Mucosa of rectum (tissue), 2 donors: ENCODE data around the gene CLASRP.

ENCODE experiments used
- H3K27ac ChIP-seq, 2 donors: one replicate each; pipeline ENCODE4 v1.7.0; 2013; ENCODE audit warnings: inconsistent platforms in 2 of 2, low read depth in 2 of 2, low read length in 2 of 2
- H3K27me3 ChIP-seq, 2 donors: one replicate each; pipeline ENCODE4 v1.7.0; 2013; ENCODE audit warnings: low read length in 2 of 2; ENCODE audit not compliant: control insufficient read depth in 2 of 2, insufficient read depth in 2 of 2
- H3K36me3 ChIP-seq, 2 donors: one replicate each; pipeline ENCODE4 v1.7.0; 2013; ENCODE audit warnings: low read length in 2 of 2; ENCODE audit not compliant: control insufficient read depth in 2 of 2, insufficient read depth in 2 of 2
- H3K4me1 ChIP-seq, 2 donors: one replicate each; pipeline ENCODE4 v1.7.0; 2013; ENCODE audit warnings: low read length in 2 of 2, mild to moderate bottlenecking in 1 of 2; ENCODE audit not compliant: control insufficient read depth in 2 of 2, insufficient read depth in 2 of 2
- H3K4me3 ChIP-seq, 2 donors: one replicate each; pipeline ENCODE4 v1.7.0; 2013; ENCODE audit warnings: low read length in 2 of 2
- H3K9ac ChIP-seq, 2 donors: one replicate each; pipeline ENCODE4 v1.7.0; 2013; ENCODE audit warnings: low read length in 2 of 2, low read depth in 1 of 2, mild to moderate bottlenecking in 1 of 2
- H3K9me3 ChIP-seq, 2 donors: one replicate each; pipeline ENCODE4 v1.7.0; 2013; ENCODE audit warnings: low read length in 2 of 2; ENCODE audit not compliant: control insufficient read depth in 2 of 2
- donor health status: healthy.
- donor health status: Normal muscosa, but diverticular disease.

Gene CLASRP

DNA sequence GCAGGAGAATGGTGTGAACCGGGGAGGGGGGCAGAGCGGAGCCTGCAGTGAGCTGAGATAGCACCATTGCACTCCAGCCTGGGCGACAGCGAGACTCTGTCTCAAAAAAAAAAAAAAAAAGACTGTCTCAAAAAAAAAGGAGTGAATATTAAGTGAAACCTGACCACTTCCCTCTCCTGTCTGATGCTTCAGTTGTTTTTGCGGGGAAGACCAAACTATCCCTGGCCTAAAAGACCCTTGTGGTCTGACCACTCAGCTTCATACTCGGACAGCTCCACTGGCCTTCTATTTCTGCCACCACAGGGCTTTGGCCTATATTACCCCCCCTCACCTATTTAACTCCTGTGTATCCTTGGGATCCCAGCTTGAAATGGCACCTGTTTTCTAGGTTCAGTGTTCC, 2.3 kb downstream of the CLASRP start:
- H3K4me3 ChIP-seq, result no peak overlapping the region
- H3K4me1 ChIP-seq, result peaks cover 17 to 22% of the 10 kb centered on the region in 2 donors
- no peak overlapping the region for H3K9ac ChIP-seq
- no peaks in the 10 kb centered on the region for H3K9me3 ChIP-seq
- no peak overlapping the region for H3K27ac ChIP-seq
- peaks cover 29 to 54% of the 10 kb centered on the region in 2 donors for H3K36me3 ChIP-seq
- H3K27me3 ChIP-seq, result no peaks in the 10 kb centered on the region

GRCh38 chr19:45045671-45046353, 7.0 kb downstream of the CLASRP start:
- Histone ChIP-seq H3K27ac (peak overlapping the region; percentile 24 to 56), H3K36me3 (peaks cover 20 to 54% of the 10 kb centered on the region in 2 donors), H3K27me3 (no peaks in the 10 kb centered on the region), H3K4me1 (peaks cover 10 to 16% of the 10 kb centered on the region in 2 donors), H3K9ac (peak overlapping the region in 1 of 2 donors; percentile 1), H3K4me3 (no peak overlapping the region), H3K9me3 (no peaks in the 10 kb centered on the region)

DNA sequence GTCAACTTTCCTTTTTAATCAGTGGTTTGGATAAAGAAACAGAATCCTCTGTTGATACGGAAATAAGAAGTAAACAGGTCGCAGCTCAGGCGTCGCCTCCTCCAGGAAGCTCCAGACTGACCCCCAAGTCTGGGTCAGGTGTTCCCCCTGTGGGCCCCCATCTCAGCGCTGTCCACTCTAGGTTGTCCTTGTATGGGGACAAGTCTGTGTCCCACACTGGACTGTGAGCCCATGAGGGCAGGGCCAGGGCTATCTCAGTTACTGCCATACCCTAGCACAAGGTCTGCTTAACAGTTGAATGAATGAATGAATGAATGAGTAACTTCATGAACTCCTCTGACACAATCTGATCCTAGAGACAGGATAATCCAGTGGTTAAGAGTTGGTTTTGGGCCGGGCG, 7.5 kb downstream of the CLASRP start:
- Histone ChIP-seq H3K4me3 (no peak overlapping the region), H3K27ac (peak overlapping the region; percentile 24 to 56), H3K9me3 (no peaks in the 10 kb centered on the region), H3K4me1 (peaks cover 15 to 16% of the 10 kb centered on the region in 2 donors), H3K9ac (peak overlapping the region in 1 of 2 donors; percentile 1), H3K36me3 (peaks cover 17 to 51% of the 10 kb centered on the region in 2 donors), H3K27me3 (no peaks in the 10 kb centered on the region)

DNA sequence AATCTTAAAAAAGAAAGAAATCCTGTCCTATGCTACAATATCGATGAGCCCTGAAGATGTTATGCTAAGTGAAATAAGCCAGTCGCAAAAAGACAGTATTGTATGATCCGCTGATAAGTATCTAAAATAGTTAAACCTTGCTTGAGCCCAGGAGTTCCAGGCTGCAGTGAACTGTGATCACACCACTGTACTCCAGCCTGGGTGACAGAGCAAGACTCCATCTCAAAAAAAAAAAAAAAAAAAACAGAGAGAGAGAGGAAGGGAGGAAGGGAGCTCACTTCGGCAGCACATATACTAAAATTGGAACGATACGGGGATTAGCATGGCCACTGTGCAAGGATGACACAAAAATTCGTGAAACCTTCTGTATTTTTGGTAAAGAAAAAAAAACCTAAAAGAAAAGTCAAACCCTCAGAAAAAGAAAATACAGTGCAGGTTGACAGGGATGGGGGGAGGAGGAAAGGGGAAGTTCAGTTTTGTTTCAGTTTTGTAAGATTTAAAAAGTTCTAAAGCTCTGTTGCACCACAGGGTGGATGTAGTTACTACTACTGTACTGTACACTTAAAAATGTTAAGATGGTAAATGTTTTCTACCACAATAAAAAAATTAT, 8.4 kb downstream of the CLASRP start:
- Histone ChIP-seq H3K9me3 (no peaks in the 10 kb centered on the region), H3K9ac (no peak overlapping the region), H3K27ac (peak overlapping the region in 1 of 2 donors; percentile 16), H3K4me3 (no peak overlapping the region), H3K27me3 (no peaks in the 10 kb centered on the region), H3K36me3 (peaks cover 8 to 47% of the 10 kb centered on the region in 2 donors), H3K4me1 (peaks cover 13 to 24% of the 10 kb centered on the region in 2 donors)

DNA sequence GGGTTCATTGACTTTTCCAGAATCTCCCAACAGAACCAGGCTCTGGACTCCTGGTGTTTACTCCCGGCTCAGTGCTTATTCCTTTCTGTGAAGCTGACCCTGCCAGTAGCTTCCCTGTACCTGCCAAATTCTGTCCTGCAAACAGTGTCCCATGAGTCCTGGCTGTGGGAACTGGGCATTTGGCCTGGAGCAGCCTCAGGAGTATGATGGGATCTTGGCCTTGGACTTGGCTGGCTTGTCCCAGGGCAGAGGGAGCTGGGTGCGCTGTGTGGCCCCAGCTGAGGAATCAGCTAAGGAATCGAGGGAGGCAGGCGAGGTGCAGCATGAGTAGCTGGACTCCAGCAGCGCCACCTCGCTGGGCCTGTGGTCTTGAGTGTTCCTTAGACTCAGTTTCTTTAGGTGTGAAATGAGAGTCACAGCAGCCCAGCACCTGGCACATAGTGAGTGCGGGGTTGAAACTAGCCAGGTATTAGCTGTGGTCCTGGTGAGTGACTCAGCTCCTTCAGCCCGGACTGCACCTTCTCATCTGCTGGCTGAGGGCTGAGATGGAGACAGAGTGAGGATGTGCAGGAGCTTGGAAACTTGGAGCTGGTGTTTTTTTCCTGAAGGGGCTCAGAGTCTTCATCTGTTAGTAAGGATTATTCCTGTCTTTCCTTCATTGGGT, 10.4 kb downstream of the CLASRP start:
- H3K9ac ChIP-seq, result no peak overlapping the region
- no peaks in the 10 kb centered on the region for H3K27me3 ChIP-seq
- H3K27ac ChIP-seq, result no peak overlapping the region
- H3K9me3 ChIP-seq, result no peaks in the 10 kb centered on the region
- no peak overlapping the region for H3K4me3 ChIP-seq
- peaks cover 19 to 29% of the 10 kb centered on the region in 2 donors for H3K4me1 ChIP-seq
- peaks cover 14 to 46% of the 10 kb centered on the region in 2 donors for H3K36me3 ChIP-seq

DNA sequence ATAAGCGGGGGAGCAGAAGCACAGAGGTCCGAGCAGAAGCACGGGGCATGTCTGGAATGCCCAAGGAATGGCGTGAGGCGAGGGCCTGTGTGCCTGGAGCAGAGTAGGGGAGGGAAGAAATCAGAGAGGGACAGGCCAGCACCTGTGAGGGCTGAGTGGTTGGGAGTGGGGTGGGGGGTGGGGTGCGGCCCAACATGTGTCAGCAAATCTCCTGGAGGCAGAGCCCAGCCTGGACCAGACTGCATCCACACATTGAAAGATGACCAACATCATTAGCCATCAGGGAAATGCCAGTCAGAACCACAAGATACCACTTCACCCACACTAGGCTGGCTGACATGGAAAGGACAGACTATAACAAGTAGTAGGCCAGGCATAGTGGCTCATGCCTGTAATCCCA, 11.2 kb downstream of the CLASRP start:
- Histone ChIP-seq H3K27me3 (no peaks in the 10 kb centered on the region), H3K9ac (no peak overlapping the region), H3K27ac (no peak overlapping the region)

DNA sequence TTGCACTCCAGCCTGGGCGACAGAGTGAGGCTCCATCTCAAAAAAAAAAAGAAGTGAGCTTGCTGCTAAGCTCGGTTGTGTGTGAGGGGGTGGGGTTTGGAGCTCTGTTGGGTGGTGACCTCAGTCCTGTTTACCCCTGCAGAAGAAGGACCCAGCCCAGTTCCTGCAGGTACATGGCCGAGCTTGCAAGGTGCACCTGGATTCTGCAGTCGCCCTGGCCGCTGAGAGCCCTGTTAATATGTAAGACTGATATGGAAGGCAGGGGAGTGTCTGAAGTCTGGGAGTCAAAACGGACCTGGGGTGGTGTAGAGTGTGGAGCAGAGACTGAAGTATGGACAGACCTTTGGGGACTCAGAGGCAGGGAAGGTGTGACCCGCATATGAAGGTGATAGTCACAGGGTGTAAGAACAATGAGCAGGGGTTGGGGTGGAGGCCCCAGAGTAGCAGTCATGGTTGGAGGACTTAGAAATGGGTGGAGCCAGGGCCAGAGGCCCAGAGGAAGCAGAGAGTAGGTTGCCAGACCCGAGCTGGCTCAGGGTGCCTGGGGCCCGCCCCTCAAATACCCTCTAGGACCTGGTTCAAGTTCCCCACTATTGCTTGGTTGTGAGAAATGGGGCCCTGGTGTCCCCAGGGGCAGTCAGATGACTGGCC, 13.2 kb downstream of the CLASRP start:
- peaks cover 31 to 51% of the 10 kb centered on the region in 2 donors for H3K36me3 ChIP-seq
- H3K27me3 ChIP-seq, result no peaks in the 10 kb centered on the region
- H3K27ac ChIP-seq, result peak overlapping the region; percentile 67 to 84
- H3K9me3 ChIP-seq, result no peaks in the 10 kb centered on the region
- peak overlapping the region in 1 of 2 donors; percentile 31 for H3K4me3 ChIP-seq
- H3K4me1 ChIP-seq, result peaks cover 10 to 19% of the 10 kb centered on the region in 2 donors
- H3K9ac ChIP-seq, result peak overlapping the region; percentile 56 to 62

More for the DNA sequence above, 11.2 kb downstream of the CLASRP start:
- Histone ChIP-seq H3K36me3 (peaks cover 16 to 46% of the 10 kb centered on the region in 2 donors), H3K9me3 (no peaks in the 10 kb centered on the region), H3K4me3 (no peak overlapping the region), H3K4me1 (peaks cover 19 to 29% of the 10 kb centered on the region in 2 donors)

DNA sequence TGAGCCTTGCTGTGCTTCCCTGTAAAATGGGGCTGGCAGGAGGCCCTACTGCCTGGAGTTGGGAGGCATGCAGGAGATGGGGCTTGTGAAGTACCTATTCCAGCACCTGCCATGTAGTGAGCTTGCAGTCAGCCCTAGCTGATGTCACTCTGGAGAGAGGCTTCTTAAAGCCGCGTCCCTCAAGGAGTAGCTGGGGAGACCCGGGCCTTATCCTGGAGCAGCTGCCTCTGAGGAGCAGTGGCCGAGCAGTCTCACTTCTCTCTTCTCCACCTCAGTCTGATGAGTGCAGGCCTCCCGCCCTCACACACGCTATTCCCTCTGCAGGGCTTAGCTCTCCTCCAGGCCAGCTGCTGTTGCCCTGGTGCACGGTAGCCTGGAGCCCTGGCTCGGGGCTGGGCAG, 18.0 kb downstream of the CLASRP start:
- no peaks in the 10 kb centered on the region for H3K9me3 ChIP-seq
- H3K27ac ChIP-seq, result no peak overlapping the region
- H3K27me3 ChIP-seq, result no peaks in the 10 kb centered on the region
- H3K4me1 ChIP-seq, result peaks cover 8 to 10% of the 10 kb centered on the region in 2 donors
- peaks cover 66 to 89% of the 10 kb centered on the region in 2 donors for H3K36me3 ChIP-seq
- H3K9ac ChIP-seq, result no peak overlapping the region
- no peak overlapping the region for H3K4me3 ChIP-seq

- no peak overlapping the region for H3K9ac ChIP-seq
- peaks cover 70 to 86% of the 10 kb centered on the region in 2 donors for H3K36me3 ChIP-seq
- no peak overlapping the region for H3K27ac ChIP-seq
- no peaks in the 10 kb centered on the region for H3K27me3 ChIP-seq
- H3K9me3 ChIP-seq, result no peaks in the 10 kb centered on the region
- H3K4me1 ChIP-seq, result peaks cover 4 to 5% of the 10 kb centered on the region in 2 donors
- H3K4me3 ChIP-seq, result no peak overlapping the region
Measured at GRCh38 chr19:45057444-45057843, 18.6 kb downstream of the CLASRP start.
